SK-N-SH (cell line): ENCODE measurements around the gene CASZ1.

Experiments used
- CHD2 ChIP-seq: fragments of 150-350 bp; IDR thresholded peaks from 2 replicates; pipeline ENCODE4 v1.6.1; 2018; ENCODE audit warnings: low read length; ENCODE audit not compliant: partially characterized antibody
- ELF1 ChIP-seq: IDR thresholded peaks from 2 replicates; pipeline ENCODE4 v1.4.0; 2012
- RAD21 ChIP-seq: IDR thresholded peaks from 2 replicates; pipeline ENCODE4 v1.6.1; 2012; ENCODE audit warnings: mild to moderate bottlenecking, low read length
- RCOR1 ChIP-seq: fragments of 150-350 bp; IDR thresholded peaks from 2 replicates; pipeline ENCODE4 v1.6.1; 2017; ENCODE audit warnings: antibody characterized with exemption, low read length
- SMC3 ChIP-seq: IDR thresholded peaks from 2 replicates; pipeline ENCODE4 v1.6.1; 2012; ENCODE audit warnings: low read depth, low read length, improper control_type of control experiment
- TF ChIP-seq, protein P1 (sequence below): IDR thresholded peaks from 2 replicates; pipeline ENCODE4; 2012
- TF ChIP-seq, protein P2 (sequence below): fragments of 200-600 bp; sonication (generic); IDR thresholded peaks from 2 replicates; pipeline ENCODE4 v1.6.1; 2017; ENCODE audit warnings: antibody characterized with exemption, mild to moderate bottlenecking, moderate library complexity
- TF ChIP-seq, protein P3 (sequence below): IDR thresholded peaks from 2 replicates; pipeline ENCODE4 v1.6.1; 2012; ENCODE audit warnings: mild to moderate bottlenecking, low read depth, low read length, moderate library complexity

DNA sequence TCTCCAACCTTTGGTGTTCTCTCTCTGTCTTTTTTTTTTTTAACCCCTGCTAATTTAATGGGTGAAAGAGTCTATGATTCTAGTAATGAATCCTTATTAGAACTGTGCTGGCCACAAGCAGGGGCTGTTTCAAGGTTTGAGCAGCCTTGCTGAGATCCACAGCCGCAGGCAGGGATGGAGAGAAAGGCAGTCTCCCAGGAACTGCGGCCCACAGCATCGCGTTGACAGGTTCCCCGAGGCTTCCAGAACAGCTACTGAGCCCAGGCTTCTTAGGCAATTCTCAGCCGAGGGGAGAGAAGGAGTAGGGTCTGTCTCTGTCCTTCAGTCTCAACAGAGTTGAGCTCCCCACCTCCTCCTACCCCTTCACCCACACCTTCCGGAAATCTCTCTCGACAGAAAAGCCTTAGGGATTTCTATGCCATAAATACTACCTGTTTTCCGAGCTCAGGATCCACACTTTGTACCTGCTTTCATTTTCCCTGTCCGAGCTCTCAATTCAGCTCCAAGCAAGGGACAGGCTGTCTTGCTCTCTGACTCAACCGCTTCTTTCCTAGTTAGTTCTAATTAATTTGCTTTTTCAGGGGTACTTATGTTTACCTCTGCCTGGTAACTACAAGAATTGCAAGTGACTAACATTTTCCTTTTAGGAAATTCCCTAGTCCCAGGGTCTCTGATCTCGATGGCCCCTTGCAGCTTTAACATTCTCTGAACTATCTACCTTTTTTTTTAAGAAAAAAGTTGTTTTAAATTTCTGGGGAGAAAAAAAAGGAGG is 6.7 kb upstream of the CASZ1 start:
- TF ChIP-seq, protein P1, sequence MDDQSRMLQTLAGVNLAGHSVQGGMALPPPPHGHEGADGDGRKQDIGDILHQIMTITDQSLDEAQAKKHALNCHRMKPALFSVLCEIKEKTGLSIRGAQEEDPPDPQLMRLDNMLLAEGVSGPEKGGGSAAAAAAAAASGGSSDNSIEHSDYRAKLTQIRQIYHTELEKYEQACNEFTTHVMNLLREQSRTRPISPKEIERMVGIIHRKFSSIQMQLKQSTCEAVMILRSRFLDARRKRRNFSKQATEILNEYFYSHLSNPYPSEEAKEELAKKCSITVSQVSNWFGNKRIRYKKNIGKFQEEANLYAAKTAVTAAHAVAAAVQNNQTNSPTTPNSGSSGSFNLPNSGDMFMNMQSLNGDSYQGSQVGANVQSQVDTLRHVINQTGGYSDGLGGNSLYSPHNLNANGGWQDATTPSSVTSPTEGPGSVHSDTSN: no peak
- TF ChIP-seq RAD21 (no peak), RCOR1 (no peak), CHD2 (no peak), ELF1 (no peak), SMC3 (no peak)
- TF ChIP-seq, protein P2, sequence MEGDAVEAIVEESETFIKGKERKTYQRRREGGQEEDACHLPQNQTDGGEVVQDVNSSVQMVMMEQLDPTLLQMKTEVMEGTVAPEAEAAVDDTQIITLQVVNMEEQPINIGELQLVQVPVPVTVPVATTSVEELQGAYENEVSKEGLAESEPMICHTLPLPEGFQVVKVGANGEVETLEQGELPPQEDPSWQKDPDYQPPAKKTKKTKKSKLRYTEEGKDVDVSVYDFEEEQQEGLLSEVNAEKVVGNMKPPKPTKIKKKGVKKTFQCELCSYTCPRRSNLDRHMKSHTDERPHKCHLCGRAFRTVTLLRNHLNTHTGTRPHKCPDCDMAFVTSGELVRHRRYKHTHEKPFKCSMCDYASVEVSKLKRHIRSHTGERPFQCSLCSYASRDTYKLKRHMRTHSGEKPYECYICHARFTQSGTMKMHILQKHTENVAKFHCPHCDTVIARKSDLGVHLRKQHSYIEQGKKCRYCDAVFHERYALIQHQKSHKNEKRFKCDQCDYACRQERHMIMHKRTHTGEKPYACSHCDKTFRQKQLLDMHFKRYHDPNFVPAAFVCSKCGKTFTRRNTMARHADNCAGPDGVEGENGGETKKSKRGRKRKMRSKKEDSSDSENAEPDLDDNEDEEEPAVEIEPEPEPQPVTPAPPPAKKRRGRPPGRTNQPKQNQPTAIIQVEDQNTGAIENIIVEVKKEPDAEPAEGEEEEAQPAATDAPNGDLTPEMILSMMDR: no peak
- TF ChIP-seq, protein P3, sequence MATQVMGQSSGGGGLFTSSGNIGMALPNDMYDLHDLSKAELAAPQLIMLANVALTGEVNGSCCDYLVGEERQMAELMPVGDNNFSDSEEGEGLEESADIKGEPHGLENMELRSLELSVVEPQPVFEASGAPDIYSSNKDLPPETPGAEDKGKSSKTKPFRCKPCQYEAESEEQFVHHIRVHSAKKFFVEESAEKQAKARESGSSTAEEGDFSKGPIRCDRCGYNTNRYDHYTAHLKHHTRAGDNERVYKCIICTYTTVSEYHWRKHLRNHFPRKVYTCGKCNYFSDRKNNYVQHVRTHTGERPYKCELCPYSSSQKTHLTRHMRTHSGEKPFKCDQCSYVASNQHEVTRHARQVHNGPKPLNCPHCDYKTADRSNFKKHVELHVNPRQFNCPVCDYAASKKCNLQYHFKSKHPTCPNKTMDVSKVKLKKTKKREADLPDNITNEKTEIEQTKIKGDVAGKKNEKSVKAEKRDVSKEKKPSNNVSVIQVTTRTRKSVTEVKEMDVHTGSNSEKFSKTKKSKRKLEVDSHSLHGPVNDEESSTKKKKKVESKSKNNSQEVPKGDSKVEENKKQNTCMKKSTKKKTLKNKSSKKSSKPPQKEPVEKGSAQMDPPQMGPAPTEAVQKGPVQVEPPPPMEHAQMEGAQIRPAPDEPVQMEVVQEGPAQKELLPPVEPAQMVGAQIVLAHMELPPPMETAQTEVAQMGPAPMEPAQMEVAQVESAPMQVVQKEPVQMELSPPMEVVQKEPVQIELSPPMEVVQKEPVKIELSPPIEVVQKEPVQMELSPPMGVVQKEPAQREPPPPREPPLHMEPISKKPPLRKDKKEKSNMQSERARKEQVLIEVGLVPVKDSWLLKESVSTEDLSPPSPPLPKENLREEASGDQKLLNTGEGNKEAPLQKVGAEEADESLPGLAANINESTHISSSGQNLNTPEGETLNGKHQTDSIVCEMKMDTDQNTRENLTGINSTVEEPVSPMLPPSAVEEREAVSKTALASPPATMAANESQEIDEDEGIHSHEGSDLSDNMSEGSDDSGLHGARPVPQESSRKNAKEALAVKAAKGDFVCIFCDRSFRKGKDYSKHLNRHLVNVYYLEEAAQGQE: no peak
